Astrocyte (in vitro differentiated cells and primary cell): ENCODE results near the gene FAM222B. TPM values are rescaled to one million over a fixed set of nuclear protein-coding genes. Genes with fewer than 3 reads are reported as not detected.

Experiments used
- DNase-seq: peaks from one replicate; pipeline ENCODE4 v3.0.0-alpha.2; 2010; ENCODE audit warnings: low read depth
- FAIRE-seq: peaks from 2 replicates; lab custom pipeline; 2011; peaks lifted over from hg19 to GRCh38; lab: Jason Lieb, UNC
- H2AFZ ChIP-seq: 2 replicates; pipeline ENCODE4 v1.6.0; 2012; ENCODE audit warnings: low read depth, low read length, inconsistent platforms
- H3K27ac ChIP-seq: 2 replicates; pipeline ENCODE4 v1.5.1; 2011; ENCODE audit warnings: low read depth, low read length, inconsistent platforms
- H3K27me3 ChIP-seq: 2 replicates; pipeline ENCODE4 v1.6.0; 2011; ENCODE audit warnings: low read length, inconsistent platforms; ENCODE audit not compliant: insufficient read depth
- H3K36me3 ChIP-seq: 2 replicates; pipeline ENCODE4 v1.5.1; 2011; ENCODE audit warnings: low read length, inconsistent platforms; ENCODE audit not compliant: insufficient read depth
- H3K4me1 ChIP-seq: 2 replicates; pipeline ENCODE4 v1.5.1; 2011; ENCODE audit warnings: low read length, inconsistent platforms; ENCODE audit not compliant: insufficient read depth
- H3K4me2 ChIP-seq: 2 replicates; pipeline ENCODE4 v1.6.0; 2012; ENCODE audit warnings: low read length, inconsistent platforms
- H3K4me3 ChIP-seq: 2 replicates; pipeline ENCODE4 v1.5.1; 2011; ENCODE audit warnings: low read depth, mild to moderate bottlenecking, low read length, inconsistent platforms; ENCODE audit not compliant: insufficient read depth
- H3K79me2 ChIP-seq: 2 replicates; pipeline ENCODE4 v1.6.0; 2012; ENCODE audit warnings: mild to moderate bottlenecking, low read length, inconsistent platforms; ENCODE audit not compliant: insufficient read depth
- H3K9ac ChIP-seq: 2 replicates; pipeline ENCODE4 v1.6.0; 2012; ENCODE audit warnings: mild to moderate bottlenecking, low read length, inconsistent platforms
- H3K9me3 ChIP-seq: 2 replicates; pipeline ENCODE4 v1.5.1; 2012; ENCODE audit warnings: low read depth, mild to moderate bottlenecking, low read length, inconsistent platforms; ENCODE audit not compliant: insufficient read depth
- H4K20me1 ChIP-seq: 2 replicates; pipeline ENCODE4 v1.6.0; 2012; ENCODE audit warnings: low read length, inconsistent platforms; ENCODE audit not compliant: insufficient read depth
- H3K27ac Mint-ChIP-seq: one replicate; pipeline ENCODE4 v1.8.0; 2021; ENCODE audit warnings: mild to moderate bottlenecking, mixed read lengths; ENCODE audit not compliant: unreplicated experiment
- H3K27me3 Mint-ChIP-seq: one replicate; pipeline ENCODE4 v1.8.0; 2021; ENCODE audit warnings: low read depth, mixed read lengths; ENCODE audit not compliant: unreplicated experiment
- H3K36me3 Mint-ChIP-seq: one replicate; pipeline ENCODE4 v1.8.0; 2021; ENCODE audit warnings: low read depth, mixed read lengths; ENCODE audit not compliant: unreplicated experiment
- H3K4me1 Mint-ChIP-seq: one replicate; pipeline ENCODE4 v1.8.0; 2021; ENCODE audit warnings: low read depth, mixed read lengths; ENCODE audit not compliant: unreplicated experiment
- H3K4me3 Mint-ChIP-seq: one replicate; pipeline ENCODE4 v1.8.0; 2021; ENCODE audit warnings: mild to moderate bottlenecking, moderate library complexity, mixed read lengths; ENCODE audit not compliant: unreplicated experiment
- H3K9me3 Mint-ChIP-seq: one replicate; pipeline ENCODE4 v1.8.0; 2021; ENCODE audit warnings: mild to moderate bottlenecking, mixed read lengths; ENCODE audit not compliant: unreplicated experiment
- CTCF ChIP-seq: IDR thresholded peaks from 2 replicates; pipeline ENCODE4 v1.5.1; 2011; ENCODE audit warnings: low read depth, mild to moderate bottlenecking, inconsistent platforms, low read length, moderate library complexity; ENCODE audit not compliant: insufficient read depth
- EZH2 ChIP-seq: IDR thresholded peaks from 2 replicates; pipeline ENCODE4 v1.6.1; 2012; ENCODE audit warnings: mild to moderate bottlenecking, low read length, inconsistent platforms; ENCODE audit not compliant: insufficient read depth
- total RNA-seq: library from RNA; stranded (reverse); gene quantifications from 2 replicates; pipeline ENCODE4 v1.2.1, GENCODE V29; 2021

FAM222B gene
- total RNA-seq, 1 donor from 2014 or later, result 53.0 TPM

GRCh38 chr17:28726627-28727491 lies 115.7 kb downstream of the FAM222B start:
- Histone ChIP-seq H4K20me1 (peaks cover 37% of the 10 kb centered on the region), H3K9ac (peak overlapping the region; percentile 85), H3K4me1 (peaks cover 42% of the 10 kb centered on the region), H3K9me3 (no peaks in the 10 kb centered on the region), H3K4me2 (peak overlapping the region; percentile 98), H3K27me3 (no peaks in the 10 kb centered on the region), H2AFZ (peak overlapping the region; percentile 73), H3K4me3 (peak overlapping the region; percentile 67), H3K36me3 (peaks cover 27% of the 10 kb centered on the region), H3K79me2 (peaks cover 21% of the 10 kb centered on the region), H3K27ac (peak overlapping the region; percentile 52)
- H3K9me3 Mint-ChIP-seq, result no peaks in the 10 kb centered on the region
- no peaks in the 10 kb centered on the region for H3K27me3 Mint-ChIP-seq
- TF ChIP-seq EZH2 (no peak), CTCF (peak; percentile 88)
- peak overlapping the region; percentile 91 for H3K4me3 Mint-ChIP-seq
- H3K27ac Mint-ChIP-seq, result peak overlapping the region; percentile 94
- FAIRE-seq (no peak), DNase-seq (peak; percentile 83)
- H3K36me3 Mint-ChIP-seq, result peaks cover 4% of the 10 kb centered on the region
- H3K4me1 Mint-ChIP-seq, result peaks cover 33% of the 10 kb centered on the region

- Mint-ChIP-seq H3K27me3 (no peaks in the 10 kb centered on the region), H3K4me3 (peak within 1 kb of the TSS; percentile 99), H3K4me1 (peaks cover 36% of the 10 kb centered on the region), H3K36me3 (peaks cover 4% of the 10 kb centered on the region), H3K9me3 (no peaks in the 10 kb centered on the region), H3K27ac (peak within 1 kb of the TSS; percentile 90)
- peaks cover 27% of the 10 kb centered on the region for H3K79me2 ChIP-seq
- FAIRE-seq, result no peak
- peaks cover 43% of the 10 kb centered on the region for H4K20me1 ChIP-seq
- peaks cover 32% of the 10 kb centered on the region for H3K36me3 ChIP-seq
- peak; percentile 31 for DNase-seq
- H3K4me2 ChIP-seq, result peak within 1 kb of the TSS; percentile 98
- peak within 1 kb of the TSS; percentile 73 for H2AFZ ChIP-seq
- no peaks in the 10 kb centered on the region for H3K27me3 ChIP-seq
- TF ChIP-seq EZH2, result no peak
- TF ChIP-seq CTCF, result no peak
- H3K9ac ChIP-seq, result peak within 1 kb of the TSS; percentile 85
- peak within 1 kb of the TSS; percentile 67 for H3K4me3 ChIP-seq
- no peaks in the 10 kb centered on the region for H3K9me3 ChIP-seq
- peak within 1 kb of the TSS; percentile 52 for H3K27ac ChIP-seq
- peaks cover 48% of the 10 kb centered on the region for H3K4me1 ChIP-seq
These were observed 116.4 kb downstream of the FAM222B start, which contains the start of gene TLCD1 for GRCh38 chr17:28726226-28726626. Gene TLCD1, minus strand, starts transcription at chr17:28726233. Its CDS starts 136 bp downstream, at chr17:28726097.
